SU-DHL-6 (cell line): ENCODE measurements around the gene SCTR.

Experiments
- CTCF ChIP-seq: fragments of 200-600 bp; sonication (generic); IDR thresholded peaks from one replicate; pipeline ENCODE4 v1.5.1; 2017; ENCODE audit warnings: antibody characterized with exemption, mild to moderate bottlenecking, low read length, moderate library complexity; ENCODE audit not compliant: insufficient read depth, poor library complexity, severe bottlenecking
- EZH2phosphoT487 ChIP-seq: fragments of 200-600 bp; sonication (generic), shearing (Covaris generic); conservative IDR thresholded peaks from 2 replicates; pipeline ENCODE4 v1.6.1; 2018; ENCODE audit warnings: mild to moderate bottlenecking, antibody characterized with exemption, low read length, moderate library complexity, mixed read lengths

GRCh38 chr2:119567292-119567691, 43.0 kb upstream of the SCTR start:
- TF ChIP-seq CTCF (no peak), EZH2phosphoT487 (no peak)
